ENCODE measurements around the gene CMC4. TPM values are rescaled to one million over a fixed set of nuclear protein-coding genes. Genes with fewer than 3 reads are reported as not detected.

Gene CMC4
- total and polyA plus RNA-seq, 2 of the 4 experiments (the other 2 are of a cell fraction): 6.4 to 8.4 TPM

DNA sequence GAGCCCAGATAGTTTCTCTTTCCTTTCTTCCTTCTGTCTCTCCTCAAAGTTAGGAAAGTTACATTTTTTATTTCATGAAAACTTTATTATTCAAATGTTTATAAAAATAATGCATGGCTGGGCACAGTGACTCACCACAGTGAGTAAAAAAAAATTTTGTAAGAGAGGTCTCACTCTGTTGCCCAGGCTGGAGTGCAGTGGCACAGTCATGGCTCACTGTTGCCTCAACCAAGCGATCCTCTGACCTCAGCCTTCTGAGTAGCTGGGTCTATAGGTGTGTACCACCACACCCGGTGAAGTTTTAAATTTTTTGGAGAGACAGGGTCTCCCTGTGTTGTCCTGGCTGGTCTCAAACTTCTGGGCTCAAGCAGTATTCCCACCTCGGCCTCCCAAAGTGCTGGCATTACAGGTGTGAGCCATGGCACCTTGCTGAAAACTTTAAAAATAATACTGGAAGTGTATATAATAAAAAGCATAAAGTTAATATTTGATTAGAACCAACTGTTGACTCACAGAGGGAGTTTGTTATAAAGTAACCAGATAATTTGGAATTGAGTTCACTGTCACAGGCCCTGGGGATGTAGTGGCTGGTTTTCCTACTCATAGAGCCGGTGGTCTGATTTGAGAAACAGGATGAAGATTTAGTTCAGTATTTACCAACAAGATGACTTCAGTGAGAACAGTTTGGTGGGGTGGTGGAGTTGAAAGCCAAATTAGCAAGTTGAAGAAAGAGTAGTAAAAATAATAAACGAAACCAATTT is 18.0 kb downstream of the CMC4 start:
- no peak for DNase-seq
- H2AFZ ChIP-seq (replicated peaks; ENCODE audit: low read length, poor library complexity): no peak overlapping the region
- no peak overlapping the region for H2AK9ac ChIP-seq (replicated peaks; ENCODE audit: low read depth, low read length, poor library complexity)
- H3K4me3 ChIP-seq (ENCODE audit: insufficient read depth, low read depth, low read length): no peak overlapping the region
- no peak overlapping the region for H3K4ac ChIP-seq (ENCODE audit: low read depth, low read length)
- H3K18ac ChIP-seq (ENCODE audit: low read depth, low read length): no peak overlapping the region
- POLR2A ChIA-PET (ENCODE audit: unreplicated experiment): no interaction called here
- CTCF ChIA-PET: no interaction called here
- H3K9ac ChIP-seq (ENCODE audit: low read depth, low read length): no peak overlapping the region
- no TSS peak for BruUV-seq (replicated peaks)
- intact Hi-C loops (cut with micrococcal nuclease) (no loop called here), in situ Hi-C loops (cut with MboI; ENCODE audit: low sequenced_read_pairs) (no loop called here), dilution Hi-C loops (cut with HindIII; ENCODE audit: low sequenced_read_pairs, unreplicated experiment) (no loop called here)
- H3K23ac ChIP-seq (ENCODE audit: low read depth, low read length): no peak overlapping the region
- no peak overlapping the region for H2AK5ac ChIP-seq (ENCODE audit: low read depth, low read length)
- H3K79me1 ChIP-seq (ENCODE audit: low read depth in 1 of 2, low read length in 2 of 2): no peaks in the 10 kb centered on the region
- H2BK15ac ChIP-seq (ENCODE audit: low read depth, low read length): no peak overlapping the region
- H2BK20ac ChIP-seq (ENCODE audit: low read depth, low read length): no peak overlapping the region
- H4K20me1 ChIP-seq (ENCODE audit: insufficient read depth, low read length): no peaks in the 10 kb centered on the region
- WGBS, 2 experiments (ENCODE audit: extremely low coverage in 2 of 2, insufficient read length in 1 of 2): 60% methylated on average over 1 of the region's 5 CpGs; no CpG with 5 or more reads in 1 of the 2 experiments
- H3K27me3 ChIP-seq (ENCODE audit: control insufficient read depth, insufficient read depth, low read length): no peaks in the 10 kb centered on the region
- no peak overlapping the region for H3K14ac ChIP-seq (replicated peaks; ENCODE audit: low read depth, low read length)
- no peak overlapping the region for H4K5ac ChIP-seq (ENCODE audit: low read depth, low read length)
- peaks cover 2% of the 10 kb centered on the region; the same call in 1 of the 2 replicates for H3K36me3 ChIP-seq (ENCODE audit: control insufficient read depth, insufficient read depth, low read length)
- ATAC-seq (ENCODE audit: low read depth): no peak
- TF ChIP-seq NFE2L2 (IDR thresholded peaks at IDR 0.05; ENCODE audit: low read depth, low read length) (no peak), BHLHE40 (IDR thresholded peaks at IDR 0.05; ENCODE audit: low read depth, low read length) (no peak), RFX5 (IDR thresholded peaks at IDR 0.05; ENCODE audit: low read depth, low read length) (no peak), CHD1 (IDR thresholded peaks at IDR 0.05; ENCODE audit: low read depth, low read length) (no peak), MAZ (IDR thresholded peaks at IDR 0.05; ENCODE audit: borderline replicate concordance, low read depth, low read length) (no peak), CEBPB (IDR thresholded peaks at IDR 0.05; ENCODE audit: low read depth, low read length) (no peak), MXI1 (IDR thresholded peaks at IDR 0.05; ENCODE audit: borderline replicate concordance, low read depth, low read length) (no peak), SMC3 (IDR thresholded peaks at IDR 0.05; ENCODE audit: low read depth, low read length) (no peak)
- TF ChIP-seq, protein P1, sequence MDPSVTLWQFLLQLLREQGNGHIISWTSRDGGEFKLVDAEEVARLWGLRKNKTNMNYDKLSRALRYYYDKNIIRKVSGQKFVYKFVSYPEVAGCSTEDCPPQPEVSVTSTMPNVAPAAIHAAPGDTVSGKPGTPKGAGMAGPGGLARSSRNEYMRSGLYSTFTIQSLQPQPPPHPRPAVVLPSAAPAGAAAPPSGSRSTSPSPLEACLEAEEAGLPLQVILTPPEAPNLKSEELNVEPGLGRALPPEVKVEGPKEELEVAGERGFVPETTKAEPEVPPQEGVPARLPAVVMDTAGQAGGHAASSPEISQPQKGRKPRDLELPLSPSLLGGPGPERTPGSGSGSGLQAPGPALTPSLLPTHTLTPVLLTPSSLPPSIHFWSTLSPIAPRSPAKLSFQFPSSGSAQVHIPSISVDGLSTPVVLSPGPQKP (IDR thresholded peaks at IDR 0.05; ENCODE audit: borderline replicate concordance, low read depth, low read length): no peak
- TF ChIP-seq, protein P2, sequence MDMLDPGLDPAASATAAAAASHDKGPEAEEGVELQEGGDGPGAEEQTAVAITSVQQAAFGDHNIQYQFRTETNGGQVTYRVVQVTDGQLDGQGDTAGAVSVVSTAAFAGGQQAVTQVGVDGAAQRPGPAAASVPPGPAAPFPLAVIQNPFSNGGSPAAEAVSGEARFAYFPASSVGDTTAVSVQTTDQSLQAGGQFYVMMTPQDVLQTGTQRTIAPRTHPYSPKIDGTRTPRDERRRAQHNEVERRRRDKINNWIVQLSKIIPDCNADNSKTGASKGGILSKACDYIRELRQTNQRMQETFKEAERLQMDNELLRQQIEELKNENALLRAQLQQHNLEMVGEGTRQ (IDR thresholded peaks at IDR 0.05; ENCODE audit: low read depth, low read length): no peak
- no peak overlapping the region for H2BK5ac ChIP-seq (ENCODE audit: low read depth, low read length, poor library complexity, severe bottlenecking)
- no peak overlapping the region for H2BK120ac ChIP-seq (ENCODE audit: low read depth, low read length)
- H4K91ac ChIP-seq (ENCODE audit: insufficient read depth, low read depth, low read length): no peak overlapping the region
- no peaks in the 10 kb centered on the region for H3K9me1 ChIP-seq (ENCODE audit: insufficient read depth, low read length)
- H3K56ac ChIP-seq (ENCODE audit: extremely low read depth, insufficient read depth, low read length): no peak overlapping the region
- no peak overlapping the region for H3K4me2 ChIP-seq (ENCODE audit: low read depth, low read length)
- no peaks in the 10 kb centered on the region for H3K9me3 ChIP-seq (ENCODE audit: control insufficient read depth, insufficient read depth, low read length)
- H3K27ac ChIP-seq (ENCODE audit: insufficient read depth, low read length): no peak overlapping the region
- H4K8ac ChIP-seq (ENCODE audit: low read depth in 2 of 2, low read length in 2 of 2): no peak overlapping the region
- H3K4me1 ChIP-seq (ENCODE audit: control insufficient read depth, insufficient read depth, low read length): no peaks in the 10 kb centered on the region
